Nephron (organoid): ENCODE measurements around the gene TCF20.

ENCODE experiments used
- H3K27ac Mint-ChIP-seq, 3 experiments: 2 replicates each; pipeline ENCODE4 v1.8.0; 2020; ENCODE audit warnings: mixed read lengths in 3 of 3, mild to moderate bottlenecking in 2 of 3, moderate library complexity in 1 of 3
- H3K27me3 Mint-ChIP-seq: 2 replicates; pipeline ENCODE4 v1.8.0; 2021; ENCODE audit warnings: low read depth, mild to moderate bottlenecking, moderate library complexity, mixed read lengths
- H3K36me3 Mint-ChIP-seq: 2 replicates; pipeline ENCODE4 v1.8.0; 2020; ENCODE audit warnings: low read depth, mixed read lengths
- H3K4me1 Mint-ChIP-seq: 2 replicates; pipeline ENCODE4 v1.8.0; 2020; ENCODE audit warnings: mixed read lengths
- H3K4me3 Mint-ChIP-seq, 3 experiments: 2 replicates each; pipeline ENCODE4 v1.8.0; 2020; ENCODE audit warnings: mild to moderate bottlenecking in 3 of 3, mixed read lengths in 3 of 3, moderate library complexity in 2 of 3
- H3K9me3 Mint-ChIP-seq: 2 replicates; pipeline ENCODE4 v1.8.0; 2020; ENCODE audit warnings: mixed read lengths
- CTCF ChIP-seq, 3 experiments: fragments of 200-600 bp; sonication (generic); IDR thresholded peaks; one replicate each; pipeline ENCODE4 v1.5.0; 2021; ENCODE audit warnings: antibody characterized with exemption in 3 of 3; ENCODE audit not compliant: unreplicated experiment in 3 of 3

Gene TCF20

DNA sequence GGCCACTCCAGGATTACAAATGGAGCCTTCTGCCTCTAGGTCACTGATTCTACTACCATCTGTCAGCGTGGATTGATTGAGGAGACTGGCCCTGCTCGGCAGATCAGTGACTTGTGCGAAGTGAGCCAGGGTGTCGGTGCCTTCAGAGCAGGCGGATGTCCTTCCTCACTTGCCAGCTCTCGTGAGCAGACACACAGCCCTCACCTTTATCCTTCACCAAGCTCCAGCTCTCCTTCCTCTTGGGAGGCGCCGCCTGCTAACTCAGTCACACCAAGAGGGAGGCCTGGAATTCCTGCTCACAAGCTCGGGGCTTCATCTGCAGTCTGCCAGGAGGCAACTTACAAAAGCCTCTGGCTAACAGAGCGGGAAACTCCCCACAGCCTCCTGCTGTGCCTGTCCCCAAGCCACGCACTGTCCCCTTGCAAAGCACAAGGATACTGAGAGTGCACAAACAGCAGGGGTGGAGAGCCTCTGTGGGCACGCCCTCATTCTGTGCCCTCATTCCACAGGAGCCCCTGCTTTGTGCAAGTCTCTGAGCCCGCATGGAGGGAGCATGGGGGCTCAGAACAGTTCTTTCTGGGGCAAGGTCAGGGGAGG, 3.5 kb upstream of the TCF20 start:
- Mint-ChIP-seq H3K4me1 (peaks cover 11% of the 10 kb centered on the region), H3K4me3 (peak overlapping the region; percentile 64 to 74 (median 67)), H3K27me3 (peaks cover 35% of the 10 kb centered on the region), H3K9me3 (no peaks in the 10 kb centered on the region), H3K36me3 (no peaks in the 10 kb centered on the region), H3K27ac (peak overlapping the region; percentile 58 to 62 (median 58))
- no peak for TF ChIP-seq CTCF (IDR thresholded peaks at IDR 0.05; ENCODE audit: unreplicated experiment in 3 of 3)

DNA sequence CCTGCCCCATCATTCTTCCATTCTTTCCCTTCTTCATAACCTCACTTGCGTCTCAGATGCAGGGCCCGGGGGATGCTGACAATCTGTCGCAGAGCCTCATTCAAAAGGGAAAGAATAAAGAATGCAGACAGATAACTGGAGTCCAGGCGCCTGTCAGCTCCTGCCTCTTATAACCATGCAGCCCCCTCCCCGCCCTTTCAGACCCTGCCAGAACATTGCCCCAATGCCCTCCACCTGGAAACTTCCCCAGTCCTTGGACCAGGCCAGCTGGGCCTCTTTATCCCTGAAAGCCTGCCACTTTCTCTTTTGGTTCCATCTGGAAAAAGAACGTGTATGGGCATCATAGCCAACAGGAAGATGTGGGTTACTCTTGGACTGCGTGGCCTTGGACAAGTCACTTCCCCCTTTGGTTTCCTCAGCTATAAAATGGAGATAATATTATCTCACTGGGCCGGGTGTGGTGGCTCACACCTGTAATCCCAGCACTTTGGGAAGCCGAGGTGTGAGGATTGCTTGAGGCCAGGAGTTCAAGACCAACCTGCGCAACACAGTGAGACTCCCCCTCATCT, 2.1 kb upstream of the TCF20 start:
- peak overlapping the region; percentile 76 to 88 (median 86) for H3K4me3 Mint-ChIP-seq

GRCh38 chr22:42271906-42272305, 1.5 kb upstream of the TCF20 start:
- Mint-ChIP-seq H3K36me3 (no peaks in the 10 kb centered on the region), H3K4me1 (peaks cover 20% of the 10 kb centered on the region), H3K4me3 (peak overlapping the region; percentile 76 to 88 (median 86)), H3K27me3 (peaks cover 24% of the 10 kb centered on the region), H3K27ac (no peak overlapping the region), H3K9me3 (no peaks in the 10 kb centered on the region)
- TF ChIP-seq CTCF (IDR thresholded peaks at IDR 0.05; ENCODE audit: unreplicated experiment in 3 of 3) = no peak

More for the DNA sequence above, 2.1 kb upstream of the TCF20 start:
- Mint-ChIP-seq H3K27ac (no peak overlapping the region), H3K4me1 (peaks cover 20% of the 10 kb centered on the region), H3K9me3 (no peaks in the 10 kb centered on the region), H3K36me3 (no peaks in the 10 kb centered on the region), H3K27me3 (peaks cover 24% of the 10 kb centered on the region)
- no peak for TF ChIP-seq CTCF (IDR thresholded peaks at IDR 0.05; ENCODE audit: unreplicated experiment in 3 of 3)

- Mint-ChIP-seq H3K27ac (peak overlapping the region in 1 of 3 experiments; percentile 56), H3K36me3 (no peaks in the 10 kb centered on the region), H3K4me3 (peak overlapping the region; percentile 76 to 88 (median 86)), H3K4me1 (peaks cover 20% of the 10 kb centered on the region), H3K9me3 (no peaks in the 10 kb centered on the region), H3K27me3 (peaks cover 24% of the 10 kb centered on the region)
- no peak for TF ChIP-seq CTCF (IDR thresholded peaks at IDR 0.05; ENCODE audit: unreplicated experiment in 3 of 3)
Measured at GRCh38 chr22:42271191-42271813, 849 bp upstream of the TCF20 start.

- TF ChIP-seq CTCF (IDR thresholded peaks at IDR 0.05; ENCODE audit: unreplicated experiment in 3 of 3) = no peak
- H3K4me3 Mint-ChIP-seq = peak overlapping the region; percentile 70 to 90 (median 70)
- peaks cover 27% of the 10 kb centered on the region for H3K4me1 Mint-ChIP-seq
- H3K9me3 Mint-ChIP-seq = no peaks in the 10 kb centered on the region
- H3K27ac Mint-ChIP-seq = no peak overlapping the region
- no peaks in the 10 kb centered on the region for H3K36me3 Mint-ChIP-seq
- H3K27me3 Mint-ChIP-seq = peaks cover 14% of the 10 kb centered on the region
Measured at GRCh38 chr22:42270176-42270509, 310 bp downstream of the TCF20 start.
